MM.1S (cell line): ENCODE results near the gene ZCWPW1.
A peak's percentile ranks its signal among the peaks of the same experiment; 100 is the strongest.

Experiments used
- DNase-seq: peaks from one replicate; pipeline ENCODE4 v3.0.0-alpha.2; 2015
- H2AFZ ChIP-seq: fragments of 300-600 bp; sonication (generic); 2 replicates; pipeline ENCODE4 v1.6.0; 2016; ENCODE audit warnings: antibody characterized with exemption, low read length
- H3F3A ChIP-seq: fragments of 300-600 bp; sonication (generic); 2 replicates; pipeline ENCODE4 v1.6.1; 2016; ENCODE audit warnings: mild to moderate bottlenecking, antibody characterized with exemption, low read length, moderate library complexity, mixed read lengths; ENCODE audit not compliant: insufficient read depth
- H3K27ac ChIP-seq: fragments of 300-600 bp; sonication (generic); 2 replicates; pipeline ENCODE4 v1.5.1; 2016; ENCODE audit warnings: mild to moderate bottlenecking, low read length
- H3K27me3 ChIP-seq: fragments of 300-600 bp; sonication (generic); replicated peaks from 2 replicates; pipeline ENCODE4 v1.6.0; 2016; ENCODE audit warnings: low read length; ENCODE audit not compliant: insufficient read depth
- H3K36me3 ChIP-seq: fragments of 300-600 bp; sonication (generic); replicated peaks from 2 replicates; pipeline ENCODE4 v1.6.1; 2016; ENCODE audit warnings: mild to moderate bottlenecking, low read length, mixed read lengths; ENCODE audit not compliant: insufficient read depth
- H3K4me1 ChIP-seq: fragments of 300-600 bp; sonication (generic); 2 replicates; pipeline ENCODE4 v1.6.1; 2016; ENCODE audit warnings: low read length, mixed read lengths
- H3K4me2 ChIP-seq: fragments of 300-600 bp; sonication (generic); 2 replicates; pipeline ENCODE4 v1.6.0; 2016; ENCODE audit warnings: low read depth, low read length
- H3K4me3 ChIP-seq: fragments of 300-600 bp; sonication (generic); 2 replicates; pipeline ENCODE4 v1.5.1; 2016; ENCODE audit warnings: low read length, mixed read lengths
- H3K79me2 ChIP-seq: fragments of 300-600 bp; sonication (generic); 2 replicates; pipeline ENCODE4 v1.6.1; 2016; ENCODE audit warnings: mixed run types, low read length, mixed read lengths
- H3K9ac ChIP-seq: fragments of 300-600 bp; sonication (generic); 2 replicates; pipeline ENCODE4 v1.6.1; 2016; ENCODE audit warnings: low read length, mixed read lengths
- H3K9me2 ChIP-seq: fragments of 300-600 bp; sonication (generic); replicated peaks from 2 replicates; pipeline ENCODE4 v1.6.1; 2016; ENCODE audit warnings: mild to moderate bottlenecking, low read length, mixed read lengths; ENCODE audit not compliant: insufficient read depth
- H3K9me3 ChIP-seq: fragments of 300-600 bp; sonication (generic); replicated peaks from 2 replicates; pipeline ENCODE4 v1.6.1; 2016; ENCODE audit warnings: mild to moderate bottlenecking, low read length, mixed read lengths; ENCODE audit not compliant: insufficient read depth
- H4K20me1 ChIP-seq: fragments of 300-600 bp; sonication (generic); 2 replicates; pipeline ENCODE4 v1.6.1; 2016; ENCODE audit warnings: mild to moderate bottlenecking, low read length, moderate library complexity, mixed read lengths; ENCODE audit not compliant: insufficient read depth
- EZH2 ChIP-seq: fragments of 300-600 bp; sonication (generic); optimal IDR thresholded peaks from 2 replicates; pipeline ENCODE3; 2017; ENCODE audit warnings: low read depth, mild to moderate bottlenecking, antibody characterized with exemption, low read length, mixed read lengths
- EZH2phosphoT487 ChIP-seq: fragments of 300-600 bp; sonication (generic); IDR thresholded peaks from 2 replicates; pipeline ENCODE4 v1.6.1; 2018; ENCODE audit warnings: antibody characterized with exemption, low read length
- TF ChIP-seq, protein P1 (sequence below): fragments of 300-600 bp; sonication (generic); IDR thresholded peaks from 2 replicates; pipeline ENCODE4 v1.5.1; 2016; ENCODE audit warnings: antibody characterized with exemption, low read length, mixed read lengths

ZCWPW1 gene, protein sequence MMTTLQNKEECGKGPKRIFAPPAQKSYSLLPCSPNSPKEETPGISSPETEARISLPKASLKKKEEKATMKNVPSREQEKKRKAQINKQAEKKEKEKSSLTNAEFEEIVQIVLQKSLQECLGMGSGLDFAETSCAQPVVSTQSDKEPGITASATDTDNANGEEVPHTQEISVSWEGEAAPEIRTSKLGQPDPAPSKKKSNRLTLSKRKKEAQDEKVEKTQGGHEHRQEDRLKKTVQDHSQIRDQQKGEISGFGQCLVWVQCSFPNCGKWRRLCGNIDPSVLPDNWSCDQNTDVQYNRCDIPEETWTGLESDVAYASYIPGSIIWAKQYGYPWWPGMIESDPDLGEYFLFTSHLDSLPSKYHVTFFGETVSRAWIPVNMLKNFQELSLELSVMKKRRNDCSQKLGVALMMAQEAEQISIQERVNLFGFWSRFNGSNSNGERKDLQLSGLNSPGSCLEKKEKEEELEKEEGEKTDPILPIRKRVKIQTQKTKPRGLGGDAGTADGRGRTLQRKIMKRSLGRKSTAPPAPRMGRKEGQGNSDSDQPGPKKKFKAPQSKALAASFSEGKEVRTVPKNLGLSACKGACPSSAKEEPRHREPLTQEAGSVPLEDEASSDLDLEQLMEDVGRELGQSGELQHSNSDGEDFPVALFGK

DNA sequence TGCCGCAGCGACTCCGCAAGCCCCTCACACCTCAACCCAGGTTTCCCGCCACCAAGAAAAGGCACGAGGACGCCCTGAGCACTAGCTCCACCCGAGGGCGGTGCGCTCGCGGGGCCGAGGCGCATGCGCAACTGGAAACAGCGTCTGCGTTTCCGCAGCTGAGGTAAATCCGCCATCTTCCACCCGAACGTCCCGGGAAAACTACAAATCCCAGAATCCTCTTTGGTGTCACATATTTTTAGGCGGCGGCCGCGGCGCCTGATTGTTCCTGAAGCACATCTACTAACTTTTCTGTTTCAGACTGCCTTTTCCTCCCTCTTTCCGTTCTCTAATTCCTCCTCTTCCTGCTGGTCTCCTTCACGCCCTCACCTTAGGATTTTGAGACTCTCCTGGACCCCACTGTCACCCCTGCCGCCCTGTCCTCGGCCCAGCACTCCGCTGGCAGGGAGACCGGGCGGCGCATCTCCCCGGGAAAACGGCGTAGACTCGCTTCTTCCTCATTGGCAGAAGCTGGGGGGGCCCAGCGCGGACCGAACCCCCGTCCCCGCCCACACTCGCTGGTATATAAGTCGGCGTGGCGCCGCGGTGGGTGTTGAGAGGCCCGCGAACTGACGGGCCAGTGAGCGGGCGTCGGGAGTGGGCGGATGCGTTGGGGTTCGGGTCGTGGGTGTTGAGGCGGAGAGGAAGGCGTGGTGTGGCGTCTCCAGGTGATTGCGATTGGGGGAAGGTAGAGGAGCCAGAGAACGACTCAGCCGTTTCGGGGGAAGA is at the start of gene ZCWPW1:
ZCWPW1 (minus strand) TSS at position 505 of the 768 bp plus-strand sequence. CDS start 8,054 bp downstream, outside the sequence.
- H3K4me1 ChIP-seq = peaks cover 21% of the 10 kb centered on the region
- H3K36me3 ChIP-seq = peaks cover 3% of the 10 kb centered on the region; the same call in 1 of the 2 replicates
- no peaks in the 10 kb centered on the region for H3K9me3 ChIP-seq
- TF ChIP-seq, protein P1, sequence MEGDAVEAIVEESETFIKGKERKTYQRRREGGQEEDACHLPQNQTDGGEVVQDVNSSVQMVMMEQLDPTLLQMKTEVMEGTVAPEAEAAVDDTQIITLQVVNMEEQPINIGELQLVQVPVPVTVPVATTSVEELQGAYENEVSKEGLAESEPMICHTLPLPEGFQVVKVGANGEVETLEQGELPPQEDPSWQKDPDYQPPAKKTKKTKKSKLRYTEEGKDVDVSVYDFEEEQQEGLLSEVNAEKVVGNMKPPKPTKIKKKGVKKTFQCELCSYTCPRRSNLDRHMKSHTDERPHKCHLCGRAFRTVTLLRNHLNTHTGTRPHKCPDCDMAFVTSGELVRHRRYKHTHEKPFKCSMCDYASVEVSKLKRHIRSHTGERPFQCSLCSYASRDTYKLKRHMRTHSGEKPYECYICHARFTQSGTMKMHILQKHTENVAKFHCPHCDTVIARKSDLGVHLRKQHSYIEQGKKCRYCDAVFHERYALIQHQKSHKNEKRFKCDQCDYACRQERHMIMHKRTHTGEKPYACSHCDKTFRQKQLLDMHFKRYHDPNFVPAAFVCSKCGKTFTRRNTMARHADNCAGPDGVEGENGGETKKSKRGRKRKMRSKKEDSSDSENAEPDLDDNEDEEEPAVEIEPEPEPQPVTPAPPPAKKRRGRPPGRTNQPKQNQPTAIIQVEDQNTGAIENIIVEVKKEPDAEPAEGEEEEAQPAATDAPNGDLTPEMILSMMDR = no peak
- TF ChIP-seq EZH2phosphoT487 (no peak), EZH2 (no peak)
- peak; percentile 98 for DNase-seq
- H3K9ac ChIP-seq = peak within 1 kb of the TSS; percentile 100
- peaks cover 44% of the 10 kb centered on the region for H3F3A ChIP-seq
- peak within 1 kb of the TSS; percentile 83 for H3K4me2 ChIP-seq
- no peaks in the 10 kb centered on the region for H3K27me3 ChIP-seq
- H3K9me2 ChIP-seq = no peaks in the 10 kb centered on the region
- H4K20me1 ChIP-seq = no peaks in the 10 kb centered on the region
- peak within 1 kb of the TSS; percentile 100 for H3K27ac ChIP-seq
- H3K79me2 ChIP-seq = peaks cover 38% of the 10 kb centered on the region
- peak within 1 kb of the TSS; percentile 67 for H2AFZ ChIP-seq
- H3K4me3 ChIP-seq = peak within 1 kb of the TSS; percentile 93

DNA sequence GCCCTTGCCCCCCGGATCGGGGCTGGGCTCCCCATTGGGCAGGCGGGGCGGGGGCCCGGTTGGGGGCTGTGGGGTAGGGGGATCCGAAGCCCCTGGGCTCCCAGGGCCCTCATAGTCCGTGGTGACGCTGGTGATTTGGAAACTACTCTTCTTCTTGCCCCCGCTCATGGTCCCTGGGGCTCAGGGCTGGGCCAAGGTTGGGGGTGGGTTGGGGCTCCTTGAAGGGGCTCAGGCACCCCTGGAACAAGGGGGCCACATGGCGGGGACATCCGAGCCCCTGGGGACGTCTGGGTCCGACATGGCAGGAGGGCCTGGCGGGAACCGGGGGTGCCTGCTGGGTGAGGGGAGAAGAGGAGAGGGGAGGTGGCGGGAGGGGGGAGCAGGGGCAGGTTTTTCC is 49.4 kb upstream of the ZCWPW1 start:
- peak overlapping the region; percentile 61 for H3K4me2 ChIP-seq
- H3K9ac ChIP-seq = peak overlapping the region; percentile 78; the same call in 1 of the 2 replicates
- TF ChIP-seq, protein P1 = no peak
- TF ChIP-seq EZH2phosphoT487 (no peak), EZH2 (no peak)
- peak overlapping the region; percentile 92 for H3K4me3 ChIP-seq
- H3K9me2 ChIP-seq = no peaks in the 10 kb centered on the region
- no peaks in the 10 kb centered on the region for H4K20me1 ChIP-seq
- no peak overlapping the region for H2AFZ ChIP-seq
- H3K36me3 ChIP-seq = no peaks in the 10 kb centered on the region
- H3K79me2 ChIP-seq = peaks cover 40% of the 10 kb centered on the region
- peaks cover 11% of the 10 kb centered on the region for H3K4me1 ChIP-seq
- H3K9me3 ChIP-seq = no peaks in the 10 kb centered on the region
- H3K27me3 ChIP-seq = no peaks in the 10 kb centered on the region
- peaks cover 3% of the 10 kb centered on the region; the same call in 1 of the 2 replicates for H3F3A ChIP-seq
- DNase-seq = no peak
- H3K27ac ChIP-seq = no peak overlapping the region

DNA sequence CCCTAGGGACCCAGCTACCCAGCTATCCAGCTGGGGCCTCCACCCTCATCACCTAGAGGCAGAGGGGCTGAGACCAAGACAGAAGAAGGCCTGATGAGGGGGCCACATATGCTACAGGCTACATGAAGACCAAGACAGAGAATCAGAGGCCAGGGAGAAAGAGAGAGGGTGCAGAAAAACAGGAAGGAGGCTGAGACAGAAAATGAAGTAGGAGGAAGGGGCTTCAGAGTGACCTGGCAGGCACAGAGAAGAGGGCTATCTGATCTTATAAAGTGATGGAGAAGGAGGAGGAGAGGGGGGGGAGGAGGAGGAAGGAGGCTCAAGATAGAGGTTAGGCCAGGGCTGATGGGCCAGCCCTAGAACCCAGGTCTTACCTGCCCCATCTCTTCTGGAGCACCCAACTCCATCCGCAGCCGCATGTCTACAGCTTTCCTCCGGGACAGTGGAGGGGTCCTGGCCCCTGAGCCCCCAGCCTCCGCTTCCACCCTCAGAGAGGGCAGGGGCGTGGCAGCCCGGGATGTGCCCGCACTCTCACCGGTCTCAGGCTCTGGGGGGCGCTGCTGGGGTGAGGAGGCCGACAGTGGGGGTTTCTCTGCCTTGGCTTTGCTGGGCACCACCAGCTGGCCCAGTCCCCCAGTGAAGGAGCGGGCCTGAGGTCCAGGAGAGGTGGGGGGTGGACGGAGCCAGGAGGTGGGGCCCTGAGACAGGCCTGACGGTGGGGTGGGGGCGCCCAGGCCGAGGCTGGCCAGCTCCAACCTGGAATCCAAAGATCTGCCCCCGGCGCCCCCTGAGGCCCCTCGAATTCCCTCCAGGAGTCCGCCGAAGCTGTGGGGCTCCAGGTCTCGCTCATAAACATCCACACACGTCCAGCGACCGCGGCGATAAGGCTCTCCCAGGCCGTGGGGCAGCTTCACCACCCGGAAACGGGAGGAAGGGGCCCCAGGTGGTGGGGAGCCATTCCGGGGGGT is 48.7 kb upstream of the ZCWPW1 start:
- peaks cover 3% of the 10 kb centered on the region; the same call in 1 of the 2 replicates for H3F3A ChIP-seq
- peak overlapping the region; percentile 92 for H3K4me3 ChIP-seq
- DNase-seq = no peak
- no peaks in the 10 kb centered on the region for H4K20me1 ChIP-seq
- peak overlapping the region; percentile 78; the same call in 1 of the 2 replicates for H3K9ac ChIP-seq
- H3K36me3 ChIP-seq = no peaks in the 10 kb centered on the region
- H3K4me1 ChIP-seq = peaks cover 8% of the 10 kb centered on the region
- no peak overlapping the region for H2AFZ ChIP-seq
- no peak for TF ChIP-seq EZH2
- no peak for TF ChIP-seq EZH2phosphoT487
- TF ChIP-seq, protein P1 = peak; percentile 17
- H3K4me2 ChIP-seq = peak overlapping the region; percentile 61
- H3K9me3 ChIP-seq = no peaks in the 10 kb centered on the region
- H3K79me2 ChIP-seq = peaks cover 40% of the 10 kb centered on the region
- H3K27ac ChIP-seq = no peak overlapping the region
- H3K9me2 ChIP-seq = no peaks in the 10 kb centered on the region
- H3K27me3 ChIP-seq = no peaks in the 10 kb centered on the region
